Ovary (tissue), 9 donors: ENCODE results near the gene AKAP5. TPM values are rescaled to one million over a fixed set of nuclear protein-coding genes. Genes with fewer than 3 reads are reported as not detected.
"Not testable (repeated sequence)": the region's sequence is repeated elsewhere in the genome, so short reads cannot be mapped to it uniquely, and the experiment has no call there.

Experiments
- DNase-seq, 5 donors: peaks; one replicate each; pipeline ENCODE4 v3.0.0-alpha.2; 2019 to 2020
- H3K27ac ChIP-seq, 2 donors: fragments of 200-600 bp; one replicate each; pipeline versions ENCODE4 v1.5.1 to v1.8.0; 2019 to 2022
- H3K27me3 ChIP-seq: fragments of 200-600 bp; one replicate; pipeline ENCODE4 v1.8.0; 2022
- H3K36me3 ChIP-seq: fragments of 200-600 bp; sonication (generic); one replicate; pipeline ENCODE4 v1.5.1; 2019
- H3K4me1 ChIP-seq: one replicate; pipeline ENCODE4 v1.8.1; 2013; ENCODE audit warnings: mild to moderate bottlenecking, moderate library complexity; ENCODE audit not compliant: insufficient read depth
- H3K4me3 ChIP-seq: fragments of 200-600 bp; sonication (generic); one replicate; pipeline ENCODE4 v1.5.1; 2017
- H3K9me3 ChIP-seq, 2 donors: fragments of 200-600 bp in 1 of 2; sonication (generic) in 1 of 2; one replicate each; pipeline versions ENCODE4 v1.5.1 to v1.8.1; 2013 to 2019; ENCODE audit warnings: mild to moderate bottlenecking in 1 of 2, moderate library complexity in 1 of 2
- EP300 ChIP-seq: sonication (generic); formaldehyde crosslinking; IDR thresholded peaks from one replicate; pipeline ENCODE4 v1.6.1; 2017; ENCODE audit warnings: antibody characterized with exemption
- POLR2A ChIP-seq: fragments of 450-650 bp; IDR thresholded peaks from one replicate; pipeline ENCODE4 v1.6.1; 2017; ENCODE audit warnings: antibody characterized with exemption, mild to moderate bottlenecking, moderate library complexity
- WGBS, 3 donors: extraction: QIAGEN DNeasy Blood & Tissue Kit in 1 of 3; methylation state at CpG; one replicate each; pipeline versions ENCODE4 v1.1.5 to v1.1.7; 2013 to 2017; 5-methylcytosine and 5-hydroxymethylcytosine counted together
- intact Hi-C, 4 donors: fragments of 100-400 bp; cut with DNase I; formaldehyde crosslinking; loops; one replicate each; pipeline versions ENCODE4 v1.11.0 to v1.15.1; 2022 to 2023
- polyA plus RNA-seq, 2 donors: library from polyadenylated mRNA; stranded (reverse); fragments of 200-250 nt in 1 of 2; fragments of 350-450 nt in 1 of 2; fragmentation: Illumina TruSeq in 1 of 2; extraction: RNeasy Lipid Tissue Mini Kit (QIAGEN cat#74804) in 1 of 2; gene quantifications; one replicate each; pipeline ENCODE4 v1.2.3, GENCODE V29; 2013 to 2014
- total RNA-seq, 7 donors: library from RNA; depleted of rRNA in 2 of 7; stranded (reverse); fragments of >200 nt in 2 of 7; fragmentation: NEBNext Ultra II Directional in 3 of 7; extraction: Animal tissue kit (Norgen Biotek cat#: 25700) in 3 of 7; gene quantifications; one replicate each; pipeline versions ENCODE4 v1.1.0 to v1.2.4, GENCODE V29; 2016 to 2023
- TF ChIP-seq, protein P1 (sequence below), 3 donors: fragments of 450-650 bp in 2 of 3; fragments of 200-600 bp in 1 of 3; IDR thresholded peaks; one replicate each; pipeline versions ENCODE4 v1.5.1 to v1.8.0; 2016 to 2022; ENCODE audit warnings: antibody characterized with exemption in 3 of 3, mild to moderate bottlenecking in 1 of 3
- donor health status: DM: no; HTN: no; CAD: no; lungs with moderate emphysema.
- donor health status: DM: no; HTN: no; CAD: no.
- donor health status: Bipolar disorder and iron deficiency.
- donor health status: DM: yes; HTN: yes; CAD: no.
- donor health status: DM: no; HTN: no; CAD: no.
- donor health status: DM: yes; HTN: yes; CAD: no.

The AKAP5 gene
- total and polyA plus RNA-seq, 9 donors: 0.12 to 1.7 (median 0.56) TPM

DNA sequence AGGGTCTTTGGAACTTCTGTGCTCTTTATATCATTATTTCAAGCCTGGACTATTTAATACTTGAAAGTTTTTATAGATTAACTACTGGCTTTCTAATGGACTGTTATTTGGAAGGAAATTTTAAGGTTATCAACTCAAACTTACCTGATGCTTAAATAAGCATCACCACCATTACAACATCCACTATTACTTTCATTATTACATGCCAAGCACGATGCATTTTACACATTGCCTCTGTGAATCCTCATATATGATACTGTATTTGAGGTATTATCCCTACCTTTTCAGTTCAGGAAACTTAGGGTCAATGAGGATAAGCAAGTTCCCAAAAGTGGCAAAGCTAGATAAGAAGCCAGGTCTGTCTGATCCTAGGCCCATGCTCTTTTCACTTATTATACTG lies 51.7 kb downstream of the AKAP5 start:
- Histone ChIP-seq H3K36me3 (no peaks in the 10 kb centered on the region), H3K4me1 (no peaks in the 10 kb centered on the region), H3K27ac (no peak overlapping the region), H3K9me3 (no peaks in the 10 kb centered on the region), H3K4me3 (no peak overlapping the region), H3K27me3 (no peaks in the 10 kb centered on the region)
- DNase-seq: no peak
- intact Hi-C loops: loop anchor here in 1 of 4 donors (10.0 kb wide), 1 partner anchor 118 kb away; no protein-coding TSS in a partner anchor
- TF ChIP-seq, protein P1, sequence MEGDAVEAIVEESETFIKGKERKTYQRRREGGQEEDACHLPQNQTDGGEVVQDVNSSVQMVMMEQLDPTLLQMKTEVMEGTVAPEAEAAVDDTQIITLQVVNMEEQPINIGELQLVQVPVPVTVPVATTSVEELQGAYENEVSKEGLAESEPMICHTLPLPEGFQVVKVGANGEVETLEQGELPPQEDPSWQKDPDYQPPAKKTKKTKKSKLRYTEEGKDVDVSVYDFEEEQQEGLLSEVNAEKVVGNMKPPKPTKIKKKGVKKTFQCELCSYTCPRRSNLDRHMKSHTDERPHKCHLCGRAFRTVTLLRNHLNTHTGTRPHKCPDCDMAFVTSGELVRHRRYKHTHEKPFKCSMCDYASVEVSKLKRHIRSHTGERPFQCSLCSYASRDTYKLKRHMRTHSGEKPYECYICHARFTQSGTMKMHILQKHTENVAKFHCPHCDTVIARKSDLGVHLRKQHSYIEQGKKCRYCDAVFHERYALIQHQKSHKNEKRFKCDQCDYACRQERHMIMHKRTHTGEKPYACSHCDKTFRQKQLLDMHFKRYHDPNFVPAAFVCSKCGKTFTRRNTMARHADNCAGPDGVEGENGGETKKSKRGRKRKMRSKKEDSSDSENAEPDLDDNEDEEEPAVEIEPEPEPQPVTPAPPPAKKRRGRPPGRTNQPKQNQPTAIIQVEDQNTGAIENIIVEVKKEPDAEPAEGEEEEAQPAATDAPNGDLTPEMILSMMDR (IDR thresholded peaks at IDR 0.05): no peak
- TF ChIP-seq EP300 (no peak), POLR2A (no peak)
- WGBS, 3 donors: 82 to 88% (median 82%) methylated on average over 1 of the region's 1 CpG

DNA sequence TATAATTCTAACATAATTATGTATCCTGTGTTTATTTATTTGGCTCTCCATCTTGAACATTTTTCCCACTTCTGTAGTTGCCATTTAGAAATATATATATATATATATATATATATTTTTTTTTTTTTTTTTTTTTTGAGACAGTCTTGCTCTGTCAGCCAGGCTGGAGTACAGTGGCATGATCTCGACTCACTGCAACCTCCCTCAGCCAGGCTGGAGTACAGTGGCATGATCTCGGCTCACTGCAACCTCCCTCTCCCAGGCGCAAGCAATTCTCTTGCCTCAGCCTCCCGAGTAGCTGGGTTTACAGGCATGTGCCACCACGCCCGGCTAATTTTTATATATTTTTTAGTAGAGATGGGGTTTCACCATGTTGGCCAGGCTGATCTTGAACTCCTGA lies 52.4 kb downstream of the AKAP5 start:
- intact Hi-C loops: loop anchor here in 1 of 4 donors (10.0 kb wide), 1 partner anchor 117 kb away; no protein-coding TSS in a partner anchor
- not testable (repeated sequence) for H3K27me3 ChIP-seq, DNase-seq, H3K9me3 ChIP-seq, H3K36me3 ChIP-seq, H3K4me1 ChIP-seq, H3K27ac ChIP-seq, H3K4me3 ChIP-seq
- WGBS, 3 donors: 73 to 97% (median 94%) methylated on average over 6 of the region's 6 CpGs

DNA sequence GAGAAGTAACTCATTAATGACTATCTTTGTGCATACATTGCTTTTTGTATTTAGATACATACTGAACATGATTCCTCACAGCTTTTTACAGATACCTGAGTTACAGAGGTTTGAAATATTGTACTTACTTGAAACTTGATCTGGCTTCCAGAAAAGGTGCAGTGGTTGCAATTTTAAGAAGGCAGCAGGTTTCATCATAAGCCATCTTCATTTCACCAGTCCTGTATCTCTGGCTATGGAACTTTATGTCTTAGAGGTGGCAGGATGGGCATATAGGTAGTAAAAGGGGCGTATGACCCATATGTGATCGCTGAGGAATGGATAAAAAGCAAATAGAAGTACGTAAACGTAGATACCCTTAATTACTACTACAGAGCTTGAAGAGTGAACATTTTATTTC lies 52.9 kb downstream of the AKAP5 start:
- no peak for DNase-seq
- WGBS, 3 donors: 58 to 88% (median 86%) methylated on average over 4 of the region's 4 CpGs
- no peaks in the 10 kb centered on the region for H3K36me3 ChIP-seq
- H3K27ac ChIP-seq: no peak overlapping the region
- no peaks in the 10 kb centered on the region for H3K4me1 ChIP-seq
- no peak overlapping the region for H3K4me3 ChIP-seq
- H3K9me3 ChIP-seq: no peaks in the 10 kb centered on the region
- H3K27me3 ChIP-seq: no peaks in the 10 kb centered on the region
- TF ChIP-seq, protein P1 (IDR thresholded peaks at IDR 0.05): no peak
- no peak for TF ChIP-seq POLR2A
- no peak for TF ChIP-seq EP300
- intact Hi-C loops: loop anchor here in 1 of 4 donors (10.0 kb wide), 1 partner anchor 117 kb away; no protein-coding TSS in a partner anchor

DNA sequence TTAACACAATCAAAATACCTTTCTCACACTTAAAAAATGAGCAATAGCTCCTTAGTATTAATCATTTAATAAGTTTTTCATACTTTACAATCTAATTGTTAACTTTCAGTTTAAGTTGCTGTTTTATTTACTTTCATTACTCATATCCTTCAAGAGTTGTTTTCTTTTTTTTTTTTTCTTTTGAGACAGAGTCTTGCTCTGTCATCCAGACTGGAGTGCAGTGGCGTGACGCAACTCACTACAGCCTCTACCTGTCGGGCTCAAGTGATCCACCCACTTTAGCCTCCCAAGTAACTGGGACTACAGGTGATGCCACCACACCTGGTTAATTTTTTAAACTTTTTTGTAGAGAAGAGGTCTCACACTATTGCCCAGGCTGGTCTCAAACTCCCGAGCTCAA lies 55.4 kb downstream of the AKAP5 start:
- WGBS, 3 donors: 92 to 96% (median 96%) methylated on average over 4 of the region's 4 CpGs
- H3K27ac ChIP-seq: no peak overlapping the region
- no peak overlapping the region for H3K4me3 ChIP-seq
- no peaks in the 10 kb centered on the region for H3K36me3 ChIP-seq
- DNase-seq: no peak
- intact Hi-C loops: no loop called here
- no peaks in the 10 kb centered on the region for H3K27me3 ChIP-seq
- H3K4me1 ChIP-seq: no peaks in the 10 kb centered on the region
- H3K9me3 ChIP-seq: no peaks in the 10 kb centered on the region
- no peak for TF ChIP-seq POLR2A
- TF ChIP-seq, protein P1 (IDR thresholded peaks at IDR 0.05): no peak
- TF ChIP-seq EP300: no peak

DNA sequence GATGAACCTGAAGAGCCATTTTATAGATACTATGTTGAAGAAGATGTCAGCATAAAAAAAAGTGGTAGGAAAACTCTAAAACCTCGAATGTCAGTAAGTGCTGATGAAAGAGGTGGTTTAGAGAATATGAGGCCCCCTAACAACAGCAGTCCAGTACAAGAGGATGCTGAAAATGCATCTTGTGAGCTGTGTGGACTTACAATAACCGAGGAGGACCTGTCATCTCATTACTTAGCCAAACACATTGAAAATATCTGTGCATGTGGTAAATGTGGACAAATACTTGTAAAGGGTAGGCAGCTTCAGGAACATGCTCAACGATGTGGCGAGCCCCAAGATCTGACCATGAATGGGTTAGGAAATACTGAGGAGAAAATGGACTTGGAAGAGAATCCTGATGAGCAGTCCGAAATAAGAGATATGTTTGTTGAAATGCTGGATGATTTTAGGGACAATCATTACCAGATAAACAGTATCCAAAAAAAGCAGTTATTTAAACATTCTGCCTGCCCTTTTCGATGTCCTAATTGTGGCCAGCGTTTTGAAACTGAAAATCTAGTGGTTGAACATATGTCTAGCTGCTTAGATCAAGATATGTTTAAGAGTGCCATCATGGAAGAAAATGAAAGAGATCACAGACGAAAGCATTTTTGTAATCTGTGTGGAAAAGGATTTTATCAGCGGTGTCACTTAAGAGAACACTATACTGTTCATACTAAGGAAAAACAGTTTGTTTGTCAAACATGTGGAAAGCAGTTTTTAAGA lies 57.5 kb downstream of the AKAP5 start:
- Histone ChIP-seq H3K27ac (no peak overlapping the region), H3K36me3 (no peaks in the 10 kb centered on the region), H3K9me3 (no peaks in the 10 kb centered on the region), H3K4me1 (no peaks in the 10 kb centered on the region), H3K4me3 (no peak overlapping the region), H3K27me3 (no peaks in the 10 kb centered on the region)
- no peak for DNase-seq
- TF ChIP-seq, protein P1 (IDR thresholded peaks at IDR 0.05): no peak
- TF ChIP-seq EP300 (no peak), POLR2A (no peak)
- intact Hi-C loops: no loop called here
- 86 to 91% (median 87%) methylated on average over 9 of the region's 9 CpGs for WGBS, 3 donors
